ENCODE results near the gene CCDC127. TPM values are rescaled to one million over a fixed set of nuclear protein-coding genes. Genes with fewer than 3 reads are reported as not detected.

CCDC127 gene
- total RNA-seq, 2 donors from 2014 or later, result 5.6 to 7.1 TPM

GRCh38 chr5:157801-158200 is 60.2 kb downstream of the CCDC127 start:
- Histone ChIP-seq H3K27me3 (no peaks in the 10 kb centered on the region), H3K27ac (no peak overlapping the region)
- no peak for TF ChIP-seq CTCF (IDR thresholded peaks at IDR 0.05)

DNA sequence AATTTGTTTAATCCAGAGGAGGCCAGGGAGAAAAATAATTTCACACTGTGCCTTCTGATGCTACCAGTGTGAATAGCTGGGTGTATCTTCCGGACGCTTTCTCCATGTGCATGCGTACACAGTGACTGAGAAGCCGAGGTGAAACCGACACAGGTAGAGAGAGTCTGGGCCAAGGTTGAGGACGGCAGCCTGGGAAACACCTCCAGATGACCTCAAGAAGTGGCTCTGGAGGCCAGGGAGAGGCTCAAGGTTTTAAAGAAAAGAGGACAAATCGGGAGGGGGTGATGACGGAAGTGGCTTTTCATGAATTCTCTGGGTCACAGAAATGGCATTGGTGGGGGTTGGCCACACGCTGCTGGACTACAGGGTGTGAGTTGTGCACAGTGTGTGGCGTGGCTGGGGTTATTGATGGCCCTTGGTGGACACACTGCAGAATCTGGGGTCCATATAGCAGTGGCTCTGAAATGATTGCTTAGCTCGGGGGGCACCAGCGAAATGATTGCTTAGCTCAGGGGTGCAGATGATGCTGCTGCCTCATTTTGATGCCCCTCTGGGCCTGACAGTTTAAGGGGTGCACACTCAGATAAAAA is 60.7 kb downstream of the CCDC127 start:
- Histone ChIP-seq H3K27ac (no peak overlapping the region), H3K27me3 (no peaks in the 10 kb centered on the region), H3K36me3 (no peaks in the 10 kb centered on the region), H3K9me3 (no peaks in the 10 kb centered on the region), H3K4me1 (no peaks in the 10 kb centered on the region), H3K4me3 (no peak overlapping the region)
- no peak for DNase-seq (ENCODE audit: low spot score)
- no peak for TF ChIP-seq CTCF (IDR thresholded peaks at IDR 0.05)

More at GRCh38 chr5:157801-158200, 60.2 kb downstream of the CCDC127 start:
- peak; percentile 21 for DNase-seq (ENCODE audit: low spot score)
- no peaks in the 10 kb centered on the region for H3K36me3 ChIP-seq
- H3K9me3 ChIP-seq, result no peaks in the 10 kb centered on the region
- H3K4me3 ChIP-seq, result no peak overlapping the region
- H3K4me1 ChIP-seq, result no peaks in the 10 kb centered on the region

DNA sequence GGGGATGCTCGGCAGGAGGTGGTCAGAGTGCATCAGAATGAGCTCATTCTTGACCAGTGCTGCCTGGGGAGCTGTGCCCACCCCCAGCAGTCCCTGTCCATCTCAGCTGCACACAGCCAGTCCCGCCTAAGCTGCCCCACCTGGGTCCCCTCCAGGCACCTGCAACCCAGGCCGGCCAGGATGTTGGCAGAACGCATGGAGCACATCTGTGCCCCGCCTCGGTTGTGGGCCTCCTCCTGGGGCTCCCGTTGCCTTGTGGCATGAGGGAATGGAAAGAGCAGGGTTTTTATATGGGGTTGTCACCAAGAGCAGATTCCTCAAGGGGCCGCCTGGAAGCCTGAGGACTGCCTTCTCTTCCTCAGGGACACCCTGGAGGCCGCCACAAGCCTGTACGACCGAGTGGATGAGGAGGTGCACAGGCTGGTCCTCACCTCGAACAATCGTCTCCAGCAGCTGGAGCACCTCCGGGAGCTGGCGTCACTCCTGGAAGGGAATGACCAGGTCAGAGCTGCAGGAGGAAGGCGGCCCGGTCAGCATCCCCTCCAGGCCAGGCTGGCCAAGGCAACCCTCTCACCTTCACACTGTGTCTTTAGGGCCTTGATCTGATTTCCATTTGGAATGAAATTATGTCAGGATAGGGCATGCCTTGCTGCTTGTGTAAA is 61.4 kb downstream of the CCDC127 start:
- no peak overlapping the region for H3K4me3 ChIP-seq
- H3K4me1 ChIP-seq, result no peaks in the 10 kb centered on the region
- no peak overlapping the region for H3K27ac ChIP-seq
- no peaks in the 10 kb centered on the region for H3K36me3 ChIP-seq
- no peaks in the 10 kb centered on the region for H3K27me3 ChIP-seq
- H3K9me3 ChIP-seq, result no peaks in the 10 kb centered on the region
- no peak for TF ChIP-seq CTCF (IDR thresholded peaks at IDR 0.05)
- no peak for DNase-seq (ENCODE audit: low spot score)

DNA sequence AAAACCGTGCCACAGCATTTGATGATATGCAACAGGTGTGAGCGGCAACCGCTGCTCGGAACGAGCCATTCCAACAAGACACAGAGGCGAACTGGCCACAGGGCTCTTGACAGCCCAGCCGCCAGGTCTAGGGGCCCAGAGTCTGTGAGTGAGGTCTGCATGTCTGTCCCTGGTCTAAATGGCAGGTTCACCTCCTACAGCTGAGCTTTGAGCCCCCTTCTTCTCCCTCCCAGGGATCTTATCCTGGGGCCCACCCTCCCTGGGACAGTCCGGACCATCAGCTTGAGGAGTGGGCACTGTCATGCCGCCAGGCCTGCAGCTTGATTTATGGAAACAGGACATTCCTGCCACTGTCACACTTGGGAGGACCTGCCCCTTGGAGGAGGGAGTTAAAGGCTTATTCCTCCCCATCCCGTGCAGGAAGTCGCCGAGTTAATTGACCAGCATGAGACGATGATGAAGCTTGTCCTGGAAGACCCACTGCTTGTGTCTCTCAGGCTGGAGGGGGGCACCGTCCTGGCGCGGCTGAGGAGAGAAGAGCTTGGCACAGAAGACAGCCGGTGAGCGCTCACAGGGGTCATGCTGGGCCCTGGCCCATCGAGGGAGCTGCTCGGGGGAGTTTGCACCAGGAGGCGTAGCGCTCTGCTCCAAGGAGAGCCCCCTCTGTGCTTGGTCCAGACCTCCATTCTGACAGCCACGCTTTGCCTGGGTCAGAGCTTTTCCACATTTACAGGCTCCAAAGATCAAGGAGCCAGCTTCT is 62.1 kb downstream of the CCDC127 start:
- Histone ChIP-seq H3K27me3 (no peaks in the 10 kb centered on the region), H3K4me3 (no peak overlapping the region), H3K36me3 (no peaks in the 10 kb centered on the region), H3K27ac (no peak overlapping the region), H3K9me3 (no peaks in the 10 kb centered on the region), H3K4me1 (no peaks in the 10 kb centered on the region)
- no peak for TF ChIP-seq CTCF (IDR thresholded peaks at IDR 0.05)
- no peak for DNase-seq (ENCODE audit: low spot score)

- DNase-seq (ENCODE audit: low spot score), result no peak
- Histone ChIP-seq H3K27me3 (no peaks in the 10 kb centered on the region), H3K9me3 (no peaks in the 10 kb centered on the region), H3K4me1 (no peaks in the 10 kb centered on the region), H3K36me3 (no peaks in the 10 kb centered on the region), H3K4me3 (no peak overlapping the region), H3K27ac (no peak overlapping the region)
- no peak for TF ChIP-seq CTCF (IDR thresholded peaks at IDR 0.05)
These were observed 63.1 kb downstream of the CCDC127 start for GRCh38 chr5:154826-155225.

All from right atrium auricular region (tissue), 2 donors.